Measurements from ENCODE around the gene RAPGEF1. TPM values are rescaled to one million over a fixed set of nuclear protein-coding genes. Genes with fewer than 3 reads are reported as not detected.

Gene RAPGEF1
- total and polyA plus RNA-seq, 9 of the 15 experiments (the other 6 are each of a cell fraction or from before 2014, with no cell fraction given) = 0.06 to 44.1 (median 19.9) TPM

DNA sequence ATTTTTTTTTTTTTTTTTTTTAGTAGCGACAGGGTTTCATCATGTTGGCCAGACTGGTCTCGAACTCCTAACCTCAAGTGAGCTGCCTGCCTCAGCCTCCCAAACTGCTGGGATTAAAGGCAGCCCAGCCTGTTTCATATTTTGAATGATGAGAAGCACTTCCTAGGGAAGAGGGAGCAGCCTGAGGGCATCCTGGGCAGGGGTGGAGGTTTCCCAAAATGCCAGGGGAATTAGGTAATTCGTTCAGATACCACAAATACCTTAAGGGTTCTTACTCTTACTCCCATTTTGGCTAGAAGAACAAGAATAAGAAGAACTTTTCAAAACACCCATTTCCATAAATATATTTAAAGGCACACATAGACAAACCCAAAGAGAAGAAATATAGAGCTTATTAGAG lies 29.5 kb upstream of the RAPGEF1 start:
- FAIRE-seq (no peak), DNase-seq (ENCODE audit: extremely low read depth in 1 of 4, low spot score in 3 of 4) (no peak), ATAC-seq (no peak)
- TF ChIP-seq KLF16 (IDR thresholded peaks at IDR 0.05) (no peak), ESRRB (CRISPR knock-in tag; IDR thresholded peaks at IDR 0.05; ENCODE audit: borderline replicate concordance) (no peak), SMC3 (conservative IDR thresholded peaks at IDR 0.05; ENCODE audit: insufficient read depth, low read depth, low read length) (no peak), ZNF239 (CRISPR knock-in tag; IDR thresholded peaks at IDR 0.05) (no peak), FIP1L1 (IDR thresholded peaks at IDR 0.05; ENCODE audit: low read depth, low read length, poor library complexity, severe bottlenecking) (no peak)
- TF ChIP-seq, protein P1, sequence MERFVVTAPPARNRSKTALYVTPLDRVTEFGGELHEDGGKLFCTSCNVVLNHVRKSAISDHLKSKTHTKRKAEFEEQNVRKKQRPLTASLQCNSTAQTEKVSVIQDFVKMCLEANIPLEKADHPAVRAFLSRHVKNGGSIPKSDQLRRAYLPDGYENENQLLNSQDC (CRISPR knock-in tag; IDR thresholded peaks at IDR 0.05) = no peak
- peaks cover 14 to 39% of the 10 kb centered on the region in 2 experiments for H3K27me3 ChIP-seq (ENCODE audit: control insufficient read depth in 2 of 2, insufficient read depth in 2 of 2, low read length in 2 of 2)
- H2AFZ ChIP-seq (ENCODE audit: low read depth, low read length) = no peak overlapping the region
- in situ Hi-C loops (cut with MboI) = no loop called here
- peaks cover 4% of the 10 kb centered on the region; the same call in 1 of the 2 replicates for H4K20me1 ChIP-seq (replicated peaks; ENCODE audit: control insufficient read depth, insufficient read depth, low read length)
- no peaks in the 10 kb centered on the region for H3K9me3 ChIP-seq (replicated peaks; ENCODE audit: control insufficient read depth, insufficient read depth, low read depth, low read length)
- no peaks in the 10 kb centered on the region for H3K79me2 ChIP-seq (ENCODE audit: control insufficient read depth, insufficient read depth, low read length)
- POLR2A ChIA-PET = no interaction called here
- no TSS peak for BruUV-seq (replicated peaks)
- no peaks in the 10 kb centered on the region for H3K4me1 ChIP-seq (replicated peaks in 1 of 2; ENCODE audit: control insufficient read depth in 2 of 2, insufficient read depth in 2 of 2, low read length in 2 of 2)
- CTCF ChIA-PET (ENCODE audit: low intra/inter-chr PET ratio) = no interaction called here
- H3K4me3 ChIP-seq = no peak overlapping the region
- no peak overlapping the region for H3K9ac ChIP-seq (ENCODE audit: insufficient read depth in 1 of 2, low read depth in 2 of 2, low read length in 2 of 2)
- no peaks in the 10 kb centered on the region for H3K36me3 ChIP-seq (ENCODE audit: control insufficient read depth, insufficient read depth, low read length)
- WGBS (ENCODE audit: insufficient coverage, low coverage, missing lambda C conversion rate) = 0% methylated on average over 1 of the region's 3 CpGs
- H3K9me1 ChIP-seq (ENCODE audit: control insufficient read depth, insufficient read depth, low read length) = no peaks in the 10 kb centered on the region
- H3K4me2 ChIP-seq (ENCODE audit: insufficient read depth, low read length) = no peak overlapping the region
- H3K27ac ChIP-seq (ENCODE audit: extremely low read depth, low read depth, low read length) = no peak overlapping the region
- intact Hi-C loops (cut with micrococcal nuclease) = no loop called here

DNA sequence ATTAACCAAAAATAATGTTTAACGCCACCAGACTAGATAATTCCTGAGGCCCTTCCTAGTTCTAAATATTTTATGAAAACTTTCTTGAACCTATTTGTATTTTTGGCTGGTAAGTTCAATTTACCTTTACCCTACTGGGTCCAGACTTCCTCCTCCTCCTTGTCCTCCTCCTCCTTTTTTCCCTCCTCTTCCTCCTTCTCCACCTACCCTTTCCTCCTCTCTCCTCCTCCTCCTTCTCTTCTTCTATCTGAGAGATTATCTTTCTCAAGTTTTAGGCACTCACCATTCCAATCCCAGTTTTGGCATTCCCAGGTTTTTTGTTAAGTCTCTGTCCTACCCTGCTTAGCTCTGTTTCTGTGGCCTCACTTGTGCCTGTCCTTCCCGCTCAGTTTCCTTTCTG lies 24.7 kb upstream of the RAPGEF1 start:
- Histone ChIP-seq H3K9me3 (replicated peaks; ENCODE audit: control insufficient read depth, insufficient read depth, low read depth, low read length) (no peaks in the 10 kb centered on the region), H3K79me2 (ENCODE audit: control insufficient read depth, insufficient read depth, low read length) (no peaks in the 10 kb centered on the region), H3K4me2 (ENCODE audit: insufficient read depth, low read length) (no peak overlapping the region), H4K20me1 (replicated peaks; ENCODE audit: control insufficient read depth, insufficient read depth, low read length) (peaks cover 8% of the 10 kb centered on the region; the same call in 1 of the 2 replicates), H3K9me1 (ENCODE audit: control insufficient read depth, insufficient read depth, low read length) (no peaks in the 10 kb centered on the region), H3K4me1 (replicated peaks in 1 of 2; ENCODE audit: control insufficient read depth in 2 of 2, insufficient read depth in 2 of 2, low read length in 2 of 2) (peaks cover 0 to 7% of the 10 kb centered on the region in 2 experiments; a peak in 2 of 5 replicates), H3K36me3 (ENCODE audit: control insufficient read depth, insufficient read depth, low read length) (no peaks in the 10 kb centered on the region), H3K27me3 (ENCODE audit: control insufficient read depth in 2 of 2, insufficient read depth in 2 of 2, low read length in 2 of 2) (peaks cover 8 to 25% of the 10 kb centered on the region in 2 experiments), H3K27ac (ENCODE audit: extremely low read depth, low read depth, low read length) (no peak overlapping the region), H3K4me3 (no peak overlapping the region), H2AFZ (ENCODE audit: low read depth, low read length) (no peak overlapping the region), H3K9ac (ENCODE audit: insufficient read depth in 1 of 2, low read depth in 2 of 2, low read length in 2 of 2) (no peak overlapping the region)
- BruUV-seq (replicated peaks) = no TSS peak
- CTCF ChIA-PET (ENCODE audit: low intra/inter-chr PET ratio) = no interaction called here
- in situ Hi-C loops (cut with MboI) (loop anchor here (5.0 kb wide), 1 partner anchor 488 kb away; no protein-coding TSS in a partner anchor), intact Hi-C loops (cut with micrococcal nuclease) (loop anchor here (5.0 kb wide), 1 partner anchor 403 kb away; no protein-coding TSS in a partner anchor)
- DNase-seq (ENCODE audit: extremely low read depth in 1 of 4, low spot score in 3 of 4) (no peak), FAIRE-seq (no peak), ATAC-seq (no peak)
- POLR2A ChIA-PET = no interaction called here
- TF ChIP-seq ELF4 (CRISPR knock-in tag; IDR thresholded peaks at IDR 0.05) = 0 out of 2 replicates have a peak, but pooled peaks have one; percentile 34
- TF ChIP-seq HDAC8 (tag; IDR thresholded peaks at IDR 0.05) = no peak
- TF ChIP-seq, protein P2, sequence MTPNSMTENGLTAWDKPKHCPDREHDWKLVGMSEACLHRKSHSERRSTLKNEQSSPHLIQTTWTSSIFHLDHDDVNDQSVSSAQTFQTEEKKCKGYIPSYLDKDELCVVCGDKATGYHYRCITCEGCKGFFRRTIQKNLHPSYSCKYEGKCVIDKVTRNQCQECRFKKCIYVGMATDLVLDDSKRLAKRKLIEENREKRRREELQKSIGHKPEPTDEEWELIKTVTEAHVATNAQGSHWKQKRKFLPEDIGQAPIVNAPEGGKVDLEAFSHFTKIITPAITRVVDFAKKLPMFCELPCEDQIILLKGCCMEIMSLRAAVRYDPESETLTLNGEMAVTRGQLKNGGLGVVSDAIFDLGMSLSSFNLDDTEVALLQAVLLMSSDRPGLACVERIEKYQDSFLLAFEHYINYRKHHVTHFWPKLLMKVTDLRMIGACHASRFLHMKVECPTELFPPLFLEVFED (CRISPR knock-in tag; conservative IDR thresholded peaks at IDR 0.05) = 0 out of 2 replicates have a peak, but pooled peaks have one; percentile 48
- TF ChIP-seq NCOA4 (IDR thresholded peaks at IDR 0.05; ENCODE audit: partially characterized antibody) = no peak
- 10% methylated on average over 2 of the region's 2 CpGs for WGBS (ENCODE audit: insufficient coverage, low coverage, missing lambda C conversion rate)
